Ovary (tissue), 3 donors: Measurements from ENCODE around the gene ROR2.

Experiments
- CTCF ChIP-seq, 3 donors: fragments of 450-650 bp in 2 of 3; fragments of 200-600 bp in 1 of 3; IDR thresholded peaks; one replicate each; pipeline versions ENCODE4 v1.5.1 to v1.8.0; 2016 to 2022; ENCODE audit warnings: antibody characterized with exemption in 3 of 3, mild to moderate bottlenecking in 1 of 3
- EP300 ChIP-seq: sonication (generic); formaldehyde crosslinking; IDR thresholded peaks from one replicate; pipeline ENCODE4 v1.6.1; 2017; ENCODE audit warnings: antibody characterized with exemption
- POLR2A ChIP-seq: fragments of 450-650 bp; IDR thresholded peaks from one replicate; pipeline ENCODE4 v1.6.1; 2017; ENCODE audit warnings: antibody characterized with exemption, mild to moderate bottlenecking, moderate library complexity
- donor health status: DM: no; HTN: no; CAD: no.

- no peak for TF ChIP-seq CTCF (IDR thresholded peaks at IDR 0.05)
- no peak for TF ChIP-seq POLR2A
- no peak for TF ChIP-seq EP300
These were observed 116.7 kb downstream of the ROR2 start for GRCh38 chr9:91833096-91833877.
